Parathyroid adenoma (tissue), 2 donors: ENCODE data around the gene EXOC3.

Experiments
- H2AFZ ChIP-seq: fragments of 300-600 bp; sonication (generic); one replicate; pipeline ENCODE4 v1.7.0; 2017; ENCODE audit warnings: antibody characterized with exemption, mild to moderate bottlenecking
- H3K27ac ChIP-seq: fragments of 300-600 bp; sonication (generic); one replicate; pipeline ENCODE4 v1.7.0; 2017
- H3K27me3 ChIP-seq: fragments of 300-600 bp; sonication (generic); one replicate; pipeline ENCODE4 v1.7.0; 2017; ENCODE audit warnings: low read length; ENCODE audit not compliant: control insufficient read depth, insufficient read depth
- H3K36me3 ChIP-seq: fragments of 300-600 bp; sonication (generic); one replicate; pipeline ENCODE4 v1.7.0; 2017; ENCODE audit warnings: low read length; ENCODE audit not compliant: control insufficient read depth, insufficient read depth
- H3K4me1 ChIP-seq: fragments of 300-600 bp; sonication (generic); one replicate; pipeline ENCODE4 v1.7.0; 2017; ENCODE audit warnings: control low read depth
- H3K4me2 ChIP-seq: fragments of 300-600 bp; sonication (generic); one replicate; pipeline ENCODE4 v1.7.0; 2017; ENCODE audit warnings: low read length
- H3K4me3 ChIP-seq: fragments of 300-600 bp; sonication (generic); one replicate; pipeline ENCODE4 v1.7.0; 2017; ENCODE audit warnings: low read depth, low read length
- H3K79me2 ChIP-seq: fragments of 300-600 bp; sonication (generic); one replicate; pipeline ENCODE4 v1.7.0; 2017; ENCODE audit warnings: control low read depth
- H3K9ac ChIP-seq: fragments of 300-600 bp; sonication (generic); one replicate; pipeline ENCODE4 v1.7.0; 2017; ENCODE audit warnings: mild to moderate bottlenecking
- H3K9me3 ChIP-seq: fragments of 300-600 bp; sonication (generic); one replicate; pipeline ENCODE4 v1.7.0; 2017; ENCODE audit warnings: low read length; ENCODE audit not compliant: control insufficient read depth
- TF ChIP-seq, protein P1 (sequence below): fragments of 300-600 bp; sonication (generic); IDR thresholded peaks from one replicate; pipeline ENCODE4 v1.7.0; 2017; ENCODE audit warnings: antibody characterized with exemption, mild to moderate bottlenecking
- donor health status: primary hyperparathyroidism.

Gene EXOC3

DNA sequence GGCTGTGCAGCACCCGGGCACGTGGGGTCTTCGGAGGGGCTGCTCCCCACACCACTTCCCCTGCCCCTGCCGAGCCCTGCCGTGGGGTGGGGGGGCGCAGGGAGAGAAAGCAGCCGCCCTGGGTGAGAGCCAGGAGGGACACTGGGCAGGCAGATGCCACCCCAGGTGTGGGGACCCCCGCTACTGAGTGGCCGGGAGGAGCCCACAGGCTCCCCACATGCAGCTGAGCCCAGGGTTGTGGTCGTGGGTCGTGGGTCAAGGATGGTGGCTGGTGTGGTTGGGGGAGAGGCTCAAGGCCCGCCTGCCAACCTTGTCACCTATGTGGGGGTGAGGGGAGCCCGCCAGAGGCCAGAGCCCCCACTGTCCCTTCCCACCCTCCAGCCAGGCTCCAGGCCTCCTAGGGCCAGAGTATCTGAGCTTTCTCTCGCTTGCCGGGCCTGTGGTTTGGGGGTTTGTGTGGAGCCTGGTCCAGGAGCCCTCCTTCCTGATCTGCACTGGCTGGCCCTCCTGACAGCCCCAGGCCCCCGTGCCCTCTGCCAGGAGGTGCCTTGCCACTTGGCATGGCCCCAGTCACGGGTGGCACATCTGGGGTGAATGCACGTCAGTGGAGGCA is 35.5 kb downstream of the EXOC3 start:
- peaks cover 4% of the 10 kb centered on the region for H3K4me1 ChIP-seq
- H3K9ac ChIP-seq = no peak overlapping the region
- H2AFZ ChIP-seq = no peak overlapping the region
- H3K27me3 ChIP-seq = no peaks in the 10 kb centered on the region
- H3K4me2 ChIP-seq = no peak overlapping the region
- H3K36me3 ChIP-seq = no peaks in the 10 kb centered on the region
- no peaks in the 10 kb centered on the region for H3K79me2 ChIP-seq
- TF ChIP-seq, protein P1, sequence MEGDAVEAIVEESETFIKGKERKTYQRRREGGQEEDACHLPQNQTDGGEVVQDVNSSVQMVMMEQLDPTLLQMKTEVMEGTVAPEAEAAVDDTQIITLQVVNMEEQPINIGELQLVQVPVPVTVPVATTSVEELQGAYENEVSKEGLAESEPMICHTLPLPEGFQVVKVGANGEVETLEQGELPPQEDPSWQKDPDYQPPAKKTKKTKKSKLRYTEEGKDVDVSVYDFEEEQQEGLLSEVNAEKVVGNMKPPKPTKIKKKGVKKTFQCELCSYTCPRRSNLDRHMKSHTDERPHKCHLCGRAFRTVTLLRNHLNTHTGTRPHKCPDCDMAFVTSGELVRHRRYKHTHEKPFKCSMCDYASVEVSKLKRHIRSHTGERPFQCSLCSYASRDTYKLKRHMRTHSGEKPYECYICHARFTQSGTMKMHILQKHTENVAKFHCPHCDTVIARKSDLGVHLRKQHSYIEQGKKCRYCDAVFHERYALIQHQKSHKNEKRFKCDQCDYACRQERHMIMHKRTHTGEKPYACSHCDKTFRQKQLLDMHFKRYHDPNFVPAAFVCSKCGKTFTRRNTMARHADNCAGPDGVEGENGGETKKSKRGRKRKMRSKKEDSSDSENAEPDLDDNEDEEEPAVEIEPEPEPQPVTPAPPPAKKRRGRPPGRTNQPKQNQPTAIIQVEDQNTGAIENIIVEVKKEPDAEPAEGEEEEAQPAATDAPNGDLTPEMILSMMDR = no peak
- no peak overlapping the region for H3K27ac ChIP-seq
- H3K9me3 ChIP-seq = no peaks in the 10 kb centered on the region
- H3K4me3 ChIP-seq = no peak overlapping the region

DNA sequence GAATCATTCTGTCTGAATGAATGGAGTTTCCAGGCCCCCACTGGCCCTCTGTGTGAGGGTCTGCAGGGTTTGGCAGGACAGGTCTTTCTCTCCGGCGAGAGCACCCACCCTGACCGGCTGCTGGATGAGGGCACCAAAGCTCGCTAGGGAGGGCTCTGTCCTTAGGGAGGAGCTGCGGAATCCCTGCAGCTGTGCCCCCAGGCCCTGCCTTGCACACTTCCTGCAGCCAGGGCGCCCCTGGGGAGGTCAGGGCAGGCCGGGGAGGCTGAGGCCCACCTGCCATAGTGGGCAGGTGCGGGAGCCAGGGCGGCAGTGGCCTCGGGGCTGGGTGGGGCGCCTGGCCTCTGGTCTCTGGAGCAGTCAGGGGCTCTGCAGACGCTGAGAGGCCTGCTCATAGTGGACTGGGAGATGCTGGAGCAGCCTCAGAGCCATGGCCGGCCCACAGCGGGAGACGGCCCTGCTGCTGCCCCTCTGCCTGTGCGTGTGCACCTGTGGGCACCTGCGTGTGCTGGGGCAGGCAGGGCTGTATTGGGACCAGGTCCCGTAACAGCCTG is 36.1 kb downstream of the EXOC3 start:
- no peak overlapping the region for H3K4me3 ChIP-seq
- no peak overlapping the region for H2AFZ ChIP-seq
- no peak overlapping the region for H3K27ac ChIP-seq
- TF ChIP-seq, protein P1 = no peak
- no peak overlapping the region for H3K4me2 ChIP-seq
- H3K79me2 ChIP-seq = no peaks in the 10 kb centered on the region
- no peak overlapping the region for H3K9ac ChIP-seq
- H3K36me3 ChIP-seq = no peaks in the 10 kb centered on the region
- no peaks in the 10 kb centered on the region for H3K9me3 ChIP-seq
- no peaks in the 10 kb centered on the region for H3K27me3 ChIP-seq
- H3K4me1 ChIP-seq = peaks cover 4% of the 10 kb centered on the region

DNA sequence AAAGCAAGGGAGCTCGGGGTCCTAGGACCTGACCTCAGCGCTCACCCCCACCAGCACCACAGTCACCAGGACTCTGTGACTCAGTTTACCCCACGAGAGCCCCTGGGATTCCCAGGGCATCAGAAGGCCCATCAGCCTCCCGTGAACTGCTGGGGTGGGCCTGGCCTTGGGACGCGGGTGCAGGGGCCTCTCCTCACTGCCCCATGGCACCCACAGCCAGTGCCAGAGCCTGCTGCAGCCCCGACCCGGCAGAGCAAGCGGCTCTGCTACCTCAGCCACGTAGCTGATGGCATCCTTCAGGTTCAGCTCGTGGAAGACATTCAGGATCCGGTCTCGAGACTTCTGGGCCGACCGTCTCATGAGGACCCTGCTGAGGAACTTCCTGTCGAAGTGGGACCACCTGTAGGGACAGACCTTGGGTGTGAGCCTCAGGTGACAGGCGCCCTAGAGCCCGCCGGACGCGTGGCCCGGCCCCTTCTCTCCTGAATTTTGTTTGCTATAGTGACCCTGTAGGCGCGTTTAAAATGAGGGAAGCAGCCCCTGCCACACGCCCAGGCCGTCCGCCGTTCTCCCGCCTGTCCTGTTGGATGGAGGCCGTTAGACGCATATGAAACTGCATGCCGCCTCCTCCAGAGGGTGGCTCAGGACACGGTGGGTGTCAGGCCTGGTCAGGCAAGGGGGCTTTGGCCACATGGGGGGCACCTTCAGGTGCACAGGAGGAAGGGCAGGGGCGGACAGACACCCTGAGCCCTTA is 36.8 kb downstream of the EXOC3 start:
- Histone ChIP-seq H3K27ac (no peak overlapping the region), H2AFZ (no peak overlapping the region), H3K9me3 (no peaks in the 10 kb centered on the region), H3K36me3 (no peaks in the 10 kb centered on the region), H3K27me3 (no peaks in the 10 kb centered on the region), H3K4me2 (no peak overlapping the region), H3K79me2 (no peaks in the 10 kb centered on the region), H3K4me1 (peaks cover 4% of the 10 kb centered on the region), H3K9ac (no peak overlapping the region), H3K4me3 (no peak overlapping the region)
- TF ChIP-seq, protein P1 = no peak

DNA sequence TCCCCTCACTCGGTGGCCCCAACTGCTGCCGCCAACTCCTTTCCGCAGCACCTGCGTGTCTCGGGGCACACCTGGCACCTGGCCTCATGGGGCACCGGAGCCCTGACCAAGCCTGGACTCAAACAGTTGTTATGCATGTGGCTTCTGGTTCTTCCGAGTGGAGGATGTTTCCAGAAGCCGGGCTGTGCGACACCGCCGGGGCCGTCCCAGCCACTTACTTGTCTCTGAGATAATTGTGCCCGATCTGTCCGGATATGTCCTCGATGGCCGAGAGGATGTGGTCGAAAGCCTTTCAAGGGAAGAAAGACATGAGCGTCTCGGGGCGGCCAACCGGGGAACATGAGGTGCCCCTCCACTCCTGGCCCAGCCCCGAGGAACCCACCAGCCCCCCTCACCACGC is 38.4 kb downstream of the EXOC3 start:
- H3K4me3 ChIP-seq = no peak overlapping the region
- no peaks in the 10 kb centered on the region for H3K79me2 ChIP-seq
- H3K9ac ChIP-seq = no peak overlapping the region
- no peak overlapping the region for H3K27ac ChIP-seq
- no peaks in the 10 kb centered on the region for H3K36me3 ChIP-seq
- H3K9me3 ChIP-seq = no peaks in the 10 kb centered on the region
- TF ChIP-seq, protein P1 = no peak
- H3K4me1 ChIP-seq = no peaks in the 10 kb centered on the region
- no peaks in the 10 kb centered on the region for H3K27me3 ChIP-seq
- H3K4me2 ChIP-seq = no peak overlapping the region
- no peak overlapping the region for H2AFZ ChIP-seq
